ENCODE measurements around the gene PXDN.
"Not testable (repeated sequence)": the region's sequence is repeated elsewhere in the genome, so short reads cannot be mapped to it uniquely, and the experiment has no call there.

The PXDN gene

DNA sequence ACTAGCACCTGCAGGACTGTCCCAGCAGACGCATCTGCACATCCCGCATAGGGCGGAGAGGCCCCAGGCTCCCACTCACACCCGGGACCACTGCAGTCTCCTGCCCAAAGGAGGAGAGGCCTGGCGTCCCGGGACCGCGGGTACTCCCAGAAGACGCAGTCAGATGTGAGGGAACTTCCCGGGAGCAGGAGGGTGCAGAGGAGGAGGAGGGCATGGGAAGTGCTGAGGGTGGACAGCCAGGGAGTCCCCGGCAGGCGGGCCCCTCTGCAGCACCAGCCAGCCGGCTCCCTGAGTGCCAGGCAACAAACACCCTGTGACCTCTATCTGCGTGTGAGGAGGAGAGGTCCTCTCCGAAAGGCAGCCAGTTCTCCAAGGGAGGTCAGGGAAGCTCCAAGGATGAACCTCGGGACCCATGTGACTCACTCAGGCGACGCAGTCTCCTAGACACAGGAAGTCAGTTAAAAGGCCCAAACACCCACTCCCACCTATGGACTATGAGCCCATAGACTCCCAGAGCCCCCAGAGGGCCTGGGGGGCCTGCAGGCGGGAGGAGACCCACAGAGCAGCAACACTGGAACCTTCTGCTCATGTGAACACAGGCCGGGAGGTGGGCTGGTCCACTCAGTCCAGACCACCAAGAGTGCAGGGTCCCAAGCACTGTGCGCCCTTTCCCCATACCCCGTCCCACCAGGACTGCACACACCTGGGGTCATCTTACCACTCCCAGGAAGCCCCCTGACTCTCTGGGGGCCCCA, 4.2 kb downstream of the PXDN start:
- no peak overlapping the region for H3K4me3 ChIP-seq (ENCODE audit: control insufficient read depth, low read depth, low read length)
- TF ChIP-seq, protein P1, sequence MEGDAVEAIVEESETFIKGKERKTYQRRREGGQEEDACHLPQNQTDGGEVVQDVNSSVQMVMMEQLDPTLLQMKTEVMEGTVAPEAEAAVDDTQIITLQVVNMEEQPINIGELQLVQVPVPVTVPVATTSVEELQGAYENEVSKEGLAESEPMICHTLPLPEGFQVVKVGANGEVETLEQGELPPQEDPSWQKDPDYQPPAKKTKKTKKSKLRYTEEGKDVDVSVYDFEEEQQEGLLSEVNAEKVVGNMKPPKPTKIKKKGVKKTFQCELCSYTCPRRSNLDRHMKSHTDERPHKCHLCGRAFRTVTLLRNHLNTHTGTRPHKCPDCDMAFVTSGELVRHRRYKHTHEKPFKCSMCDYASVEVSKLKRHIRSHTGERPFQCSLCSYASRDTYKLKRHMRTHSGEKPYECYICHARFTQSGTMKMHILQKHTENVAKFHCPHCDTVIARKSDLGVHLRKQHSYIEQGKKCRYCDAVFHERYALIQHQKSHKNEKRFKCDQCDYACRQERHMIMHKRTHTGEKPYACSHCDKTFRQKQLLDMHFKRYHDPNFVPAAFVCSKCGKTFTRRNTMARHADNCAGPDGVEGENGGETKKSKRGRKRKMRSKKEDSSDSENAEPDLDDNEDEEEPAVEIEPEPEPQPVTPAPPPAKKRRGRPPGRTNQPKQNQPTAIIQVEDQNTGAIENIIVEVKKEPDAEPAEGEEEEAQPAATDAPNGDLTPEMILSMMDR (IDR thresholded peaks at IDR 0.05; ENCODE audit: control insufficient read depth, insufficient read depth, low read depth, low read length, missing control alignments): no peak
- DNase-seq (ENCODE audit: low read depth): no peak

DNA sequence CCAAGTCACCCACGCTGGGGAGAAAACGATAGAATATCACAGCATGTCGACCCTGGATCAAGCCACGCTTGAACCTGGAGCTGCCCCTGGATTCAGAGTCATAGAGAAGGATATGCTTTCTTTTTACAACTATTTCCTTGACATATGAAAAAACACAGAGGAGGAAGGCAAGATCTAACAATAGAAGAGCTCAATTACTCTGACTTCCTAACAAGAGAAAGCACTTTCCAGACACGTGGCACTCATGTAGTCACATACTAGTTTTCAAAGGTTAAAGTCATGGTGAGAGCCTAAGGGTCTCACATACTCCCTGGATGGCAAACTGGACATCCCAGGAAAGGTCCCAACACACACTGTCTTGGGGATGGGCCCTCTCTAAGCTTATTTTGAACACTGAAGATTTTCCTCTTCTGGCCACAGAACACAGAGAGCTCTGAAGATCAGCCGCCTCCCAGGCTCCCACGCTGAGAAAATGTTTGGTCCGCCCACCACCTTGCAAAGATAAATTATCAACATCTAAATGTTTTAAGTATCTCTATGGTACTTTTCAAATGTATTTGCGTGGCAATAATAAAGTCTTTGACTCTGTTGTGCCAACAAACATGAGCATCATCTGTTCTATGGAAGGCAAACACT, 4.9 kb downstream of the PXDN start:
- TF ChIP-seq, protein P1 (IDR thresholded peaks at IDR 0.05; ENCODE audit: control insufficient read depth, insufficient read depth, low read depth, low read length, missing control alignments): no peak
- H3K4me3 ChIP-seq (ENCODE audit: control insufficient read depth, low read depth, low read length): no peak overlapping the region
- DNase-seq (ENCODE audit: low read depth): no peak

DNA sequence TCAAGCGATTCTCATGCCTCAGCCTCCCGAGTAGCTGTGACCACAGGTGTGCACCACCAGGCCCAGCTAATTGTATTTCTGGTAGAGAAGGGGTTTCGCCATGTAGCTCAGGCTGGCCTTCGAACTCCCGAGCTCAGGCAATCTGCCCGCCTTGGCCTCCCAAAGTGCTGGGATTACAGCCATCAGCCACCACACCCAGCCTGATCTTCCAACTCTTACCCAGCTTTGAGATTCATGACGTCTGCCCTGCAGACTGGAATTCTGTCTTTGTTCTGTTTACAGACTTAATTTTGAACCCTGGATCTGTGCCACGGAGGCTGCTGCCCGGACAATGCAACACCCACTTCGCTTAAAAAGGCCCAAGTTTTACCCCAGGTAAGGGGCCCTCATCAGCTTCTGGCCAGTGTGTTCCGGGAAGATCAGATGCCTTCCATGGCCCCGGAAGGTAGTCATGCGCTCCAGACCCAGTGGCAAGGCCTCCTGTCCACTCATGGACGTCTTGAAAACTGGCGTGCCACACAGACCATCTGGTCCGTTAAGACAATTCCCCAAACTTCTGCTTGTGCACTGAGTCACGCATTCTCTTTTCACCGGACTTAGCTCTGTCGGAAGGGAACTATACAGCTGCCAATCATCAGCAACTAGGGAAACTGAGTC, 5.5 kb downstream of the PXDN start:
- no peak for DNase-seq (ENCODE audit: low read depth)
- TF ChIP-seq, protein P1 (IDR thresholded peaks at IDR 0.05; ENCODE audit: control insufficient read depth, insufficient read depth, low read depth, low read length, missing control alignments): no peak
- H3K4me3 ChIP-seq (ENCODE audit: control insufficient read depth, low read depth, low read length): no peak overlapping the region

DNA sequence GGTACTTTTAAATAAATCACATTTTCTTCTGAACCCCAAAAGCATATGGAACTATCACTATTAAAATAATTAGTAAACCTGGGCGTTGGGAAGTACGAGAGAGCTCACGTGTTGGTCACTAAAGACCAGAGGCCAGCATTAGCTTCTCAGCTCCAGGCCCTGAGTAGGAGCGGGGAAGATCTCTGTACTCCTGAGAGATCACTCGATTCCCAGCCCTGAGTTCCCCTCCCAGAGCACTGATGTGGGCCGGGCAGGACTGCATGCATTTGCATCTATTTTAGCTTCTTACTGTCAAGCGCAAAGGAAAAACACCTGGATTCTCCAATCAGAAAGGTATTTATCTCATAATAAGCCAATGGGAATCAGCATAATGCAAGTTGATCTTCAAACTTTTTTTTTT, 6.2 kb downstream of the PXDN start:
- DNase-seq (ENCODE audit: low read depth): no peak
- TF ChIP-seq, protein P1 (IDR thresholded peaks at IDR 0.05; ENCODE audit: control insufficient read depth, insufficient read depth, low read depth, low read length, missing control alignments): no peak
- no peak overlapping the region for H3K4me3 ChIP-seq (ENCODE audit: control insufficient read depth, low read depth, low read length)

DNA sequence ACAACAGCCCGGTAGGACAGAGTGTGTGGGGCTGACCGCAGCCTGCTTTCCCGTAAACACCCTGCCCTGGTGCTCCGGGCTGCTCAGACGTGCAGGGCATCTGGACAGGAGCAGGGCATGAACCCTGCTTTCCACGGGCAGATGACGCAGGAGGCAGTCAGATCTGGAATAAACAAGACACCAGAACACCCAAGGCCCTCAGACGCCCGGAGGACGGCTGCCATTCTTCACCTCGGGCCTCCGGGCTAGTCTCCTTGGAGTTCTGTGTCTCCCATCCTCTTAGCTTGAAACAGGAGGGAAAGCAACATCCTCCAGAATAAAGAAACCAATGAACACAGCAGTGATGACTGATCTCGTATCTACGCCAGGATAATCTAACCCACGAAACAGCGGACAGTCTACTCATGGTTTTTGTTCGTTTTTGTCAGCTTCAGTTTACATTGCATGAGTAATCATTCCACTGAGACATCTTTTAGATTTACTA, 7.3 kb downstream of the PXDN start:
- no peak for DNase-seq (ENCODE audit: low read depth)
- TF ChIP-seq, protein P1 (IDR thresholded peaks at IDR 0.05; ENCODE audit: control insufficient read depth, insufficient read depth, low read depth, low read length, missing control alignments): no peak
- no peak overlapping the region; the same call in 1 of the 2 replicates for H3K4me3 ChIP-seq (ENCODE audit: control insufficient read depth, low read depth, low read length)

DNA sequence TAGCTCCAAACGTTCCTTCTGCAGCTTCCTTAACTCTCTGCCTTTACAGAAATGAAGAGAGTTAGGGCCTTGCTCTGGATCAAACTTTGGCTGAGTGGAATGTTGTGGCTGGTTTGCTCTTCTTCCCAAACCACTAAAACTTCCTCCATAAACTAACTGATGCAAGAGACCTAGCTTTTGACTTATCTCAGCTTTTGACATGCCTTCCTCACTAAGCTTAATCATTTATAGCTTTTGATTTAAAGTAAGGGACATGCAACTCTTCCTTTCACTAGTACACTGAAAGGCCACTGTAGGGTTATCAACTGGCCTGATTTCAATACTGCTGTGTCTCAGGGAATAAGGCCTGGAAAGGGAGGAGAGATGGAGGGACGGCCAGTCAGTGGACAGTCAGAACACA, 8.3 kb downstream of the PXDN start:
- H3K4me3 ChIP-seq (ENCODE audit: control insufficient read depth, low read depth, low read length): no peak overlapping the region
- no peak for DNase-seq (ENCODE audit: low read depth)
- TF ChIP-seq, protein P1 (IDR thresholded peaks at IDR 0.05; ENCODE audit: control insufficient read depth, insufficient read depth, low read depth, low read length, missing control alignments): no peak

DNA sequence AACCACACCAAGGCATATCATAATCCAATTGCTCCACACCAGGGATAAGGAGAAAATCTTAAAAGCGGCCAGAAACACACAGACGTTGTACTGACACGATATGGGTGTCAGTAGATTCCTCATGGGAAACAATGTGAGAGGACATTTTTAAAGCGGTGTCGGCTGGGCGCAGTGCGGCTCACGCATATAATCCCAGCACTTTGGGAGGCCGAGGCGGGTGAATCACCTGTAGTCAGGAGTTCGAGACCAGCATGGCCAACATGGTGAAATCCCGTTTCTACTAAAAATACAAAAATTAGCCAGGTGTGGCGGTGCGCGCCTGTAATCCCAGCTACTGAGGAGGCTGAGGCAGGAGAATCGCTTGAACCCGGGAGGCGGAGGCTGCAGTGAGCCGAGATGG, 11.0 kb downstream of the PXDN start:
- H3K4me3 ChIP-seq (ENCODE audit: control insufficient read depth, low read depth, low read length); DNase-seq (ENCODE audit: low read depth): not testable (repeated sequence)
